KOPT-K1 (cell line): ENCODE data around the gene HS2ST1.

Experiments used
- H3K27ac ChIP-seq: fragments of 200-600 bp; sonication (generic); 2 replicates; pipeline ENCODE4 v1.5.1; 2016; ENCODE audit warnings: antibody characterized with exemption, mild to moderate bottlenecking, low read depth, low read length; ENCODE audit not compliant: poor library complexity, severe bottlenecking
- H3K36me3 ChIP-seq: fragments of 200-600 bp; sonication (generic); 2 replicates; pipeline ENCODE4 v1.5.1; 2017; ENCODE audit warnings: antibody characterized with exemption, mild to moderate bottlenecking, low read length, moderate library complexity; ENCODE audit not compliant: insufficient read depth
- H3K9me3 ChIP-seq: fragments of 200-600 bp; sonication (generic); 2 replicates; pipeline ENCODE4 v1.5.1; 2017; ENCODE audit warnings: antibody characterized with exemption, low read length, mild to moderate bottlenecking; ENCODE audit not compliant: insufficient read depth, poor library complexity, severe bottlenecking

The HS2ST1 gene

DNA sequence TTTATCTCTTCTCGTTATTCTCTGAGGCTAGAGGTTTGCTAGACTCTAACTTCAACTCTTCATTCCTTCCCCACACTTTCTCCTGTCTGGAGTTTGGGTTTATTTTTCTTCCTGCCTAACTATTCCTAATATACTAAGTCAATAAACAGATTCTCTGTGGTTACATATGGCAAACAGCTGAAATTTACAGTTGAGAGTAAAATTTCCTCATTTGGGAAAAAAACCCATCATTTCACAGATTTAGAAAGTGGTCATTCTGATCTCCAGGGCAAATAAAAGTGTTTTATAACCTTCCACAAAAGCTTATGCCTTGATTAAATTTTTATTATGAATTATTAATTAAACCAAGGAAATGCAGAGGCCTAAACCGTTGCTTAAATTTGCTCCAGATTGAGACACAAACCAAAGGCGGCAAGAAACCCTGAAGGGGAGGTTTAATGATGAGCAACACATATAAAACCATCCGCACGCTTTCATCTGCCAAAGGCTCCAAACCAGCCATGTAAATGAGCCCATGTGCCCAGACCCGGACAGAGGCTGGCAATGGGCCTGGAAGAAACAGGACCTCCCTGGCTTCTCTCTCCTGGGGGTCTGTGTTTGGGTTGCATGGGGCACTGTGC lies 212.6 kb downstream of the HS2ST1 start:
- no peaks in the 10 kb centered on the region for H3K36me3 ChIP-seq

DNA sequence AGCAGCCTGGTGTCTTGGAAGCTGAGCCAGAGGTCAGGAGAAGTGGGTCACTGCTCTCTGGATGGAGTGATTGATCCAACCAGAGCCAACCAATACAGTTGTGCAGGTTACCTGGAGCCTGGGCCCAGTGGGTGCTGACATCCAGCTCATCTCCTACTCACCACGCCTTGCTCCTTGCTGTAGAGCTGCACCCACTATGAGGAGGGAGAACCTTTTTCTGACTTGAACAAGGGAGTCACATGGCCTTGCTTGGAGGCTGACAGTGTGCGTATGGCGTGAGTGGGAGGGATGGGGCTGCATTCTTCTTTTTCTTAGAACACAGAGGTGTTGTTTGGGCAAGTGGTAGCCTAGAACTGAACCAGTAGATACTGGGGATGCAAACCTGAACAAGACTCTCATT lies 213.1 kb downstream of the HS2ST1 start:
- Histone ChIP-seq H3K9me3 (no peaks in the 10 kb centered on the region), H3K27ac (no peak overlapping the region), H3K36me3 (no peaks in the 10 kb centered on the region)

More for the DNA sequence above, 212.6 kb downstream of the HS2ST1 start:
- Histone ChIP-seq H3K9me3 (no peaks in the 10 kb centered on the region), H3K27ac (no peak overlapping the region)

DNA sequence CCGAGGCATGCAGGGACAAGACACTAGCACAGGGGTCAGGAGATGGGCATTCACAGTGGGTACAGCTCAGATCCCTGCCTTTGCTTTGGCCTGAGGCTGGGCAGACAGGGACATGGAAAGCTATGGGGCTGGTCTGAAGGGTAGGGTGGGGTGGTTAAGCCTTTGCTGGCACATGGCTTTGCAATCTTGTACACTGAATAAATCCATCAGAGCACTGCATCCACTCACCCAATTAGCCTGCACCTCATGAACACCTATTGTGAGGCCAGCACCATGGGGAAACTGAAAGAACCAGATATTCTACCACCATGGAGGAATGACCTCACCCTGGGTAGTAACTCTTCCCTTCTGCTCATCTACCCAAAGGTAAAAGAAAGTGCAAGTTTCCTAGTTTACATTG lies 214.6 kb downstream of the HS2ST1 start:
- H3K9me3 ChIP-seq = no peaks in the 10 kb centered on the region
- H3K36me3 ChIP-seq = no peaks in the 10 kb centered on the region
- H3K27ac ChIP-seq = no peak overlapping the region

DNA sequence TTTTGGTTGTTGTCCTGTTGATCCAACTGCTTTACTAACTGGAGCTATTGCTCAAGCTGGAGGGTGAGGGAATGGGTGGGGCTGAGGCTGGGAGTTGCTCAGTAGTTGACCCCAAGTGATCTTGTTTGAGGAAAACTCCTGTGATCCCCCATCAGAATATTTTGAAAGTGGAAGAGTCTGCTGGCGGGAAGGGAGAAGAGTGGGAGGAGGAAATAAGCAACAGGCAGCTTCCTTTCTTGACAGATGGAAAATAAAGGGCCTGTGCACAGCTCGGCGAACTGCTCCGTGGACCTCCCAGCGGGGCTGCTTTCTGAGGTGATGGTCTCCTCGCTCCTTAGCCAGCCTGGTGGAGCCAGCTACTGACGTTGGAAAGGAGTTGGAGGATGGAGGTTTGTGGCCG lies 215.2 kb downstream of the HS2ST1 start:
- Histone ChIP-seq H3K27ac (no peak overlapping the region), H3K9me3 (no peaks in the 10 kb centered on the region), H3K36me3 (no peaks in the 10 kb centered on the region)

DNA sequence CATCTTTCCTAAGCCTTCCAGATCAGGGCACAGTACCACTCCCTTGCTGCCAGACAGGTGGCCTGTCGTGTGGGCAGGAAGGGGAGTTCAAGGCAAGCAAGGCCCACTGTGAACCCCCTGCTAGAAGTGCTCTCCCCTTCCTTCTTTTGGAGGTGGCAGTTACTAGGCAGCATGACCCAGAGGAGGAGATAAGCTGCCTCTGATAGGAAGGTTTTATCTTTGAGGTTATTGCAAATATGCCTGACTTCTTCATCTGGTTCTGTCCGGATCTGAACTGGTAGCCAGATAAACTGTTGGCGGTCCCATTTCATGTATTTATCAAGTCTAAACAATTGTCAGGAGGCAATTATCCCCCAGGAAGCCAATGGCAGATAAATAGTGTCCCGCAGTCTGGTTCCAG lies 216.0 kb downstream of the HS2ST1 start:
- Histone ChIP-seq H3K9me3 (no peaks in the 10 kb centered on the region), H3K27ac (no peak overlapping the region), H3K36me3 (no peaks in the 10 kb centered on the region)

DNA sequence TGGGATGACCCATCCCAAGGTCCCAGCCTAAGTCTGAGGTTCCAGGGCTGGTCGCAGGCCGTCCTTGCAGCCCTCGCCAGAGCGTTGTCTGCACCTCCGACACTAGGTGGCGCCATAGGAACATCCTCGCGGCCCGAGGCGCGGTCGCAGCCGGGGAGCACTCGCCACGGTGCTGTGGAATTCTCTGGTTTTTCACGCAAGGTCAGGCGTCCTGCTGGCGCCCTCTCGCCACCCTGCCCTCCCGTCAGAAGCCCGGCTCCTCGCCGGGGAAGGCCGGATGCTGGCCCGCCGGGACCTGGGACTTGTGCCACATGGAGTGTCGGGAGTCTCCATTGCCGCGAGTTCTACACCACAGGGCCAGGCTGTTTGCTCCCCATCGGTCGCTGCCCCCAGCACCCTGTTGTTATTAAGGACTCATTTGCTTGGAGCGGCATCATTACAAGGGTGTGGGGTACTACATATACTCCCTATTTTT lies 217.4 kb downstream of the HS2ST1 start:
- H3K9me3 ChIP-seq = no peaks in the 10 kb centered on the region
- H3K27ac ChIP-seq = no peak overlapping the region
- no peaks in the 10 kb centered on the region for H3K36me3 ChIP-seq

DNA sequence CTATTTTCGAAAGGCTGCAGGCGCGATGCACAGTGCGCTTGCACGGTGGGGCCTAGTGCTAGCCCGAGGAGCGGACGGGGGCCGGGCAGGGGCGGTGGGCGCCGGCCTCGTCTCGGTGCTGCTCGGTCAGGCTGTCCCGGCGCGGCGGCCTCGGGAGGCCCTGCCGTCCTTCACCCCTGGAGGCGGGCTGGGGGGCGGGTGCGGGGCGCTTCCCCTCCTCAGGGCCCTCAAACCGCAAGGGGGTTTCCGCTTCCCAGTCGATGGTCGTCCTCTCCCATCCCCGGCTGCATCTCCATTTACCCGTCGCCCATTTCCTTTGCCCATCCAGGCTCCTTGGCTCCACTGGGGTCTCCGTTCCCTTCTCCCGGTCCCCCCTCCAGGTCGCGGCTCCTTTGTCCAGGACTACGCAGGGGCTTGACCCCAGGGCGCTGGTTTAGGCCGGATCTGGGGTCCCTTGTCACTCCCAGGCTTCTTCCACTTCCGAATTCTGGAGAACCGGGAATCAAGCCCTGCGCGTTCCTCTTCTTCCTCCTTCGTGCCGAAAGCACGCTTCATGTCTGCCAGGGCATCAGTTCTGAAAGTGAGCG lies 217.9 kb downstream of the HS2ST1 start:
- no peaks in the 10 kb centered on the region for H3K36me3 ChIP-seq
- H3K9me3 ChIP-seq = no peaks in the 10 kb centered on the region
- H3K27ac ChIP-seq = no peak overlapping the region

DNA sequence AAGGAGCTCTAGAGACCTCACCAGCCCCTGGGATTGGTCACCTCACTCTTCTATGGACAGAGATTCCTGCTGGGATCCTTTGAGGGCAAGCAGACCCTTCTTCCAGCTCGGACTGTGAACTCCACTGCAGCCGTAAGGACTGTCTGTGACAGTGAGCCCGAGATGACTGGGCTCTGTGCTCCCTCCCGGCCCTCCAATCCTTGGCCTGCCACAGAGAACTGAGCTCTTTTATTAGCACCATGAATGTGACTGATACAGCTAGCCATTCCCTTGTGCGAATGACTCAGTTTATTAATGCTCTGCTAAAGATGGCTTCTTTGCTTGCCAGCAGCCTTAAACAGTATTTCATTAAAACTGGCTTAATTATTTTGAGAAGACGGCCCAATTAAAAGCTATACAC lies 219.6 kb downstream of the HS2ST1 start:
- H3K9me3 ChIP-seq = no peaks in the 10 kb centered on the region
- no peaks in the 10 kb centered on the region for H3K36me3 ChIP-seq
- H3K27ac ChIP-seq = no peak overlapping the region

DNA sequence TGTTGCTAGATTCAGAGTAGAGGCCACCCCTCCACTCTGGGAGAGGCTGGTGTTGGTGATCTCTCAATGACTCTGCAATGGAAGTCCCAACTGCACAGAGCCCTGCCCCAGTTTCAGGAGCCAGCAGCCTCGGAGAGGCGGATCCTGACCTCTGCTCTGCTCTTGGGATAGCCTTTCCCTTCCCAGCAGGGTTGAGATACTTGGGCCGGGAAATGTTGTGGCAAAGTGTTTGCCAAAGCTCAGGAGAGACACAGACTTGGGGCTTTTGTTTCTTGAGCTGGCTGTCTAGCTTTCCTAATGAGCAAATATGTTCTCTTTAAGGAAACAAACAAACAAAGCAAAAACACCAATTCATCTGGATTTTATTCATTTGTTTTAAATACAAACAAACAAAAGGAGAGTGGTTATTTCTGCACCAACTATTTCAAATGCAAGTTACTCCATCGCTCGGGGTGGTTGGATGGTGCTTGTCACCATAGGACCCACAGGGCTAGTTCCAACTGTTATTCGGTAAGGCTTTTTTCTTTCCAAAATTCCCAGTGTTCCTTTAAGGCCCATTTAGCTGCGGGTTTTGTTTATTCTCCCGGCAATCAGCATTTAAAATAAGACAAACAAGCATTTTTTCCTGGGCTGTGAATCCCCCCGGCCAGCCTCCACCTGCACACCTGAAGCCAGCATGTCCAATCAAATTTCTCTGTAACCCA lies 220.3 kb downstream of the HS2ST1 start:
- H3K9me3 ChIP-seq = no peaks in the 10 kb centered on the region
- no peak overlapping the region for H3K27ac ChIP-seq
- no peaks in the 10 kb centered on the region for H3K36me3 ChIP-seq

DNA sequence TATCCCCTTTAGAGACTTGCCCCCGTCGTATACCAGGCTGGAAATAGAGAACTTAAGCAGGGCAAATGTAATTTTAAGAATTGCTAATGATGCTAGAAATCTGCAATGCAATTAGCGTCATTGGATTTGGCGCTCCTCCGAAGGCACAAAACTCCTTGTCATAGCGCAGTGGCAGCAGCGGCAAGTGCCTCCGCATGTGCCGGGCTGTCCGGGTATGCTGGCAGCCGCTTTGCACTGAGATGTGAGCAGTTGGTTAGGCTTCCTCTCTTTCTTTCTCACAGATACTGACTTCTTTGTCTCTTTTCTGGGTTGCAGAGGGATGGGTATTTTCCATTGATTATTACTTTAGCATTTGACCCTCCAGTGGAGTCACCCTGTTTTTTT lies 220.9 kb downstream of the HS2ST1 start:
- Histone ChIP-seq H3K27ac (no peak overlapping the region), H3K36me3 (no peaks in the 10 kb centered on the region), H3K9me3 (no peaks in the 10 kb centered on the region)

DNA sequence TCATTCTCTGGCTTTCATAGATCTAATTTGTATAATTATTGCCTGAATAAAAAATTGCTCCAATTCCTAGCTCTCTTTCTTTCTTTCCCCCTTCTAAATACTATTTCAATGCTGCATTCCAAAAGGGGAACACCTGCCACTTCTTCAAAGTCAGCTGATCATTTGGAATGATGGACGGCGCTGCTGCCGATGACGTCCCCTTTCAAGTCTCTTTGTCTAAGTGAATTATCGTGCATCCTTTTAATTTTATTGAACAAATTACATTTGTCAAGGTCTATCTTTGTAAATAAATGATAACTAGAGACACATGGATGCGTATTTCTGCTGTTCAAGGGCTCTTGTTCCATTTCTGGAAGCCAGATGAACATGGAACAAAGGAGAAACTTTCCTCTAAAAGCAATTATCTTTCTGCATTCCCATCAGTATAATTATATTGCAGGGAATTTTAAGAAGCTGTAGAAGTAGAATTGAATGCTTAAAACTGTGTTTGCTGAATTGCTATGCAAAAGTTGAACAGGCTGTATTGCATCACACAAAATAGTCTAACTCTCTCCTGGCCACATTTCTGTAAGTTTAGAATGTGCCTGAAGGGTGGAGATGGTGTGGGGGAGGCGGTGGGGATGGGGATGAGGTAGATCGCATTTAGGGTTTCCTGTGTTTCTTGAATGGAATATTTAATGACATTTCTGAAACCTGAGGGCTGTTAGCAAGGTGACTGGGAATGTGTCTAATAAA lies 222.3 kb downstream of the HS2ST1 start:
- Histone ChIP-seq H3K36me3 (no peaks in the 10 kb centered on the region), H3K9me3 (no peaks in the 10 kb centered on the region), H3K27ac (no peak overlapping the region)

DNA sequence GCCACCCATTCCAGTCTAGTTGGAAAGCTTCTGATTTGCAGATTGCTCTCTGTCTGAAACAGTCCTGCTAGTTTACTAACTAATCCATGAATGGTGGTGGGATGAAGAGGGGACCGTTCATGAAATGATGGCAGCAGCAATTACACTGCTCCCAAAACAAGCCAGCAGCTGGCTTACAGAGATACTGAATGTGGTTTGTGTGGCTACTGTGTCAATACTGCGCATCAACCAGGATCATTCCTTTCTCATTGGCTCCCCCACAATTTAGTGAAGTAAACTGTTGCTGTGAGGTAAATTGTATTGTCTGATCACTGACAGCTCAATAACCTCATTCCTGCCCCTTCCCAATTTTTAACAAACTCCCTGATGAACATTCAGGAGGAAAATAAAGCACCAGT lies 222.9 kb downstream of the HS2ST1 start:
- Histone ChIP-seq H3K36me3 (no peaks in the 10 kb centered on the region), H3K9me3 (no peaks in the 10 kb centered on the region), H3K27ac (no peak overlapping the region)

DNA sequence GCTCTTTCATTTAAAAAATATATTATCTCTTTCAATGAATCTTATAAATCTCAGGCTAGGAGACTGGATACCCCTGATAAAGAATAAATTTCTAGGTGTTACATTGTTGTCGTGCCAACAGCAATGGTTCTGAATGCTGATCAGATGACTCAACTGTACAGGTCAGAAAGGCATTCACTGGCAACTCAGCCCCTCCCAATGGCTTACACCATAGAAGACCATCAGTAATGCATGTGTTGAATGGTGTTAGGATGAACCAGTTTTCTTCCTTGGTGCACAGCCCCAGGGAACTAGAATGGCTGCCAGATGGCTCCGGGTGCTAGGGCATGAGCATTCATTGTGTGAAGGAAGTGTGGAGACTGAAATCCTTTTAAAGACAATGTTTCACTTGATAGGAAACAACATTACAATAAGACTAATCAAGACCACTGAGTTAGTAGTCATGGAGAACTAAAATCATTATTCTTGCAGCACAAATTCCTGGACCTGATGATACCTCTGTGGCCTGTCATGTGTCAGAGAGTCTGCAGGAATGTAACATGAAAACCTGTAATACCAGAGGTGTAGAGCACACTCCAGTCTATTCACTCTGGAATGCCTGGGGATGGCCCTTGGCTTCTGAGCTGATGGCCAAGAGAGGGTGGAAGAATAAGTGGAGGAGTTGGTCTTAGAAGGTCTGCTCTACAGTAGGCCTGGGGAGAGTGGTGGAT lies 226.6 kb downstream of the HS2ST1 start:
- Histone ChIP-seq H3K9me3 (no peaks in the 10 kb centered on the region), H3K36me3 (no peaks in the 10 kb centered on the region)

DNA sequence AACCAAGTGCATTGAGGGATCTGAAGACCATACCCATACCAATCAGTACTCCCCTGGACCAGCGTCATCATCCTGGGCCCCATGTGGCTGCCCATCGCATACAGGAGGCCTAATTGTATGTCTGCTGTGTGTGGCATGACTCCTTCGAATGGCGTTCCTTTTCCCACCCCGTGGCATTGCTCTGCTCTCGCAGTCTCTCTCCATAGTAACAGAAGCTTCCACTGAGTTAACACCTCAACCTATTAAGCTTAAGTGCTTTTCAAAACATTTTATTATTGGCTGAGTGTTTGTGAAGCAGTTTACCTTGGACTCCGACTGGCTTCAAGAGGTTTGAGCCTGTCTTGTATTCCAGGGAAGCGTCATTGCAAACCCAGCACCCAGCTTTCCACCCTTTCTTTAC lies 227.1 kb downstream of the HS2ST1 start:
- no peak overlapping the region for H3K27ac ChIP-seq
- no peaks in the 10 kb centered on the region for H3K9me3 ChIP-seq
- H3K36me3 ChIP-seq = no peaks in the 10 kb centered on the region

More for the DNA sequence above, 226.6 kb downstream of the HS2ST1 start:
- H3K27ac ChIP-seq = no peak overlapping the region
